H1 (cell line): Measurements from ENCODE around the gene RAP1GDS1. TPM values are rescaled to one million over a fixed set of nuclear protein-coding genes. Genes with fewer than 3 reads are reported as not detected.

Experiments used
- CHD1 ChIP-seq: IDR thresholded peaks from 2 replicates; pipeline ENCODE4 v1.6.1; 2012; ENCODE audit warnings: low read depth, low read length, improper control_type of control experiment
- HDAC6 ChIP-seq: IDR thresholded peaks from one replicate; pipeline ENCODE4 v1.7.1; 2012; ENCODE audit warnings: low read depth, mild to moderate bottlenecking, inconsistent platforms, low read length, moderate library complexity
- KDM5A ChIP-seq: fragments of 200-600 bp; IDR thresholded peaks from 2 replicates; pipeline ENCODE4 v1.7.1; 2012; ENCODE audit warnings: mild to moderate bottlenecking, low read length, inconsistent platforms, mixed read lengths
- TBP ChIP-seq: IDR thresholded peaks from 2 replicates; pipeline ENCODE4 v1.6.1; 2011; ENCODE audit warnings: low read depth, low read length, improper control_type of control experiment
- polyA plus RNA-seq, 7 experiments: library from polyadenylated mRNA; depleted of rRNA in 3 of 7; stranded (reverse) in 5 of 7; unstranded in 2 of 7; fragments of >200 nt in 5 of 7; fragments of 200-250 nt in 2 of 7; gene quantifications; 1 replicate in 5 of 7; 2 replicates in 1 of 7; 4 replicates in 1 of 7; pipeline versions ENCODE4 v1.2.1 to v1.2.3, GENCODE V29; 2011 to 2013; ENCODE audit warnings: missing spikeins in 2 of 7, mixed read lengths in 2 of 7
- total RNA-seq: library from RNA; stranded (reverse); fragmentation: NEBNext Ultra II Directional; extraction: Animal tissue kit (Norgen Biotek cat#: 25700); gene quantifications from 2 replicates; pipeline ENCODE4 v1.2.1, GENCODE V29; 2021
- TF ChIP-seq, protein P1 (sequence below): IDR thresholded peaks from 2 replicates; pipeline ENCODE4 v1.6.1; 2012; ENCODE audit warnings: inconsistent platforms

RAP1GDS1 gene
- total and polyA plus RNA-seq, 2 of the 8 experiments (the other 6 are each of a cell fraction or from before 2014, with no cell fraction given): 12.8 to 31.9 TPM

DNA sequence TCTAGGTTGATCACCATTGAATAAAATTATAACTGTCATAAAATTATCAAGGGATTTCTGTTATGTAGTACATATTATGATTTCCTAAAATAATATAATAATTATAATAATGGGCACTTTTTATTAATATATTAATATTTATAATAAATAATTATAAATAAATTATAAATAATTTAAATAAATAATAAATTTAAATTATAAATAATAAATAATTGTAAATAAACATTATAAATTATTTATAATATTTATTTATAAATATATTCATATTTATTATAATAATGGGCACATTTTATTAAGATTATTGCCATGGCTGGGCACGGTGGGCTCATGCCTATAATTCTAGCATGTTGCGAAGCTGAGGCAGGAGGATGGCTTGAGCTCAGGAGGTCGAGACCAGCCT, 24.5 kb downstream of the RAP1GDS1 start (continued):
- TF ChIP-seq, protein P1, sequence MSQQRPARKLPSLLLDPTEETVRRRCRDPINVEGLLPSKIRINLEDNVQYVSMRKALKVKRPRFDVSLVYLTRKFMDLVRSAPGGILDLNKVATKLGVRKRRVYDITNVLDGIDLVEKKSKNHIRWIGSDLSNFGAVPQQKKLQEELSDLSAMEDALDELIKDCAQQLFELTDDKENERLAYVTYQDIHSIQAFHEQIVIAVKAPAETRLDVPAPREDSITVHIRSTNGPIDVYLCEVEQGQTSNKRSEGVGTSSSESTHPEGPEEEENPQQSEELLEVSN: no peak
- TF ChIP-seq TBP (no peak), CHD1 (no peak), HDAC6 (no peak), KDM5A (no peak)
- TF ChIP-seq, all 59 proteins: peak for 0
